ENCODE data around the gene PACSIN2.

DNA sequence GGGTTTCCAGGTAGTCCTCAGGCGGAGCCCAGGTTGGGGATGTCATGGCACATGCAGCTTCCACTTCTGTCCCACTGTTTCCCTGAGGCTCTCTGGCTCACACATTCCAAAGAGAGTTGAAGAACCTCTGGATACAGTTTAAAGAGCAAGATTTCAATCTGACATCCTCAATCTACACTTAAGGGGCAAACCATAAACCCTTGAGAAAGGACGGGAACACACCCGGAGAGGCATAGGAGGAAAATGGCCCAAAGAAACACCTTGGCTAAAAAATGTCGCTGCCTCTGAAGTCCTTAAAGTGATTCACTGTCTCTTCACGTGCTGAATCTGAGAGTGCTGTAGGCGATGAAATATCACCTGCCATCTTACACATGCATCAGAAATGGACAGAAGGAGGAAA lies 87.0 kb downstream of the PACSIN2 start:
- TF ChIP-seq EP300 (IDR thresholded peaks at IDR 0.05) (no peak), POLR2AphosphoS5 (IDR thresholded peaks at IDR 0.05) (no peak)
- TF ChIP-seq, protein P1, sequence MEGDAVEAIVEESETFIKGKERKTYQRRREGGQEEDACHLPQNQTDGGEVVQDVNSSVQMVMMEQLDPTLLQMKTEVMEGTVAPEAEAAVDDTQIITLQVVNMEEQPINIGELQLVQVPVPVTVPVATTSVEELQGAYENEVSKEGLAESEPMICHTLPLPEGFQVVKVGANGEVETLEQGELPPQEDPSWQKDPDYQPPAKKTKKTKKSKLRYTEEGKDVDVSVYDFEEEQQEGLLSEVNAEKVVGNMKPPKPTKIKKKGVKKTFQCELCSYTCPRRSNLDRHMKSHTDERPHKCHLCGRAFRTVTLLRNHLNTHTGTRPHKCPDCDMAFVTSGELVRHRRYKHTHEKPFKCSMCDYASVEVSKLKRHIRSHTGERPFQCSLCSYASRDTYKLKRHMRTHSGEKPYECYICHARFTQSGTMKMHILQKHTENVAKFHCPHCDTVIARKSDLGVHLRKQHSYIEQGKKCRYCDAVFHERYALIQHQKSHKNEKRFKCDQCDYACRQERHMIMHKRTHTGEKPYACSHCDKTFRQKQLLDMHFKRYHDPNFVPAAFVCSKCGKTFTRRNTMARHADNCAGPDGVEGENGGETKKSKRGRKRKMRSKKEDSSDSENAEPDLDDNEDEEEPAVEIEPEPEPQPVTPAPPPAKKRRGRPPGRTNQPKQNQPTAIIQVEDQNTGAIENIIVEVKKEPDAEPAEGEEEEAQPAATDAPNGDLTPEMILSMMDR (IDR thresholded peaks at IDR 0.05) = no peak

Measured in gastroesophageal sphincter (tissue), 3 donors.